Left forelimb (tissue), 1 donor: ENCODE data around the gene IGHMBP2.

Experiments used
- DNase-seq: peaks from one replicate; pipeline ENCODE4 v3.0.0-alpha.2; 2018; ENCODE audit warnings: low spot score

The IGHMBP2 gene

DNA sequence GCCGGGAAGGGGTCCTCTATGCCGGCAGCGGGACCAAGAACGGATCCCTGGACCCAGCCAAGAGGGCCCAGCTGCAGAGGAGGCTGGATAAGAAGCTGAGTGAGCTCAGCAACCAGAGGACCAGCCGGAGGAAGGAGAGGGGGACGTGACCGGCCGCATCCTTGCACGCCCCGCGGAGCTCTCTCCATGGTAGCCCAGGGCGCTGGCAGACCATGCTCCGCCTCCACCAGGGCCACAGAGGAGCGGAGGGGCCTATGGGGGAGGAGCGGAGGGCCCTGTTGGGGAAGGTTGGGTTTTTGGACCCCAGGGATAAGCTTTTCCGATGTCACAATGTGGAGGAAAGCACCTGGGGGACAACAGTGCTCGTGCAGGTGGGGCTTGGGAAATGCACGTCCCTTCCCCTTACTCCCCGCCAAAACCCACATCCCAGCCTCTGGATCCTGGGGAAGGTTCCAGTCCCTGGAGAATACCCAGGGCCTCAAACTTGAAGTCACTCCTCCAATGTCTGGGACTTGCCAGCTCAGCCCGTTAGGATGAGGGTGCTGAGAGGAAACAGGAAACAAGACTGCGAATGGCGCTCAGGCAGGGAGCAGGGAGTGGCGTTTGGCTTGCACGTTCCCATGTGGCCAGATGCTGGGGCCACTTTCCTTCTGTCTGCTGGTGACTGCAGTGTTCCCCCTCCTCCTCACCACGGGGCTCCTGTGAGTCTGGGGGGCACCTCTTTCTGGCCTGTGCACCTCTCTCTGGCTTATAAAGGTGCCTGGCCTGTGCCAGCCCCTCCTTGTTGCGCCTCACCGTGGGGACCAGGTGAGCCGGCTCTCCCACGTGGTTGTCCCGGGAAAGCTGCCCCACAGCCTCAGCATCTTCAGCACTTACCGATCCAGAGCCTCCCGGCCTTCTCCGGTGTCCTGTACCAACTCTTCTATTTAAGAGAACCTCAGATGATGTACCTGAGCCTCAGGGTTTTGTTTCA lies 36.2 kb downstream of the IGHMBP2 start:
- DNase-seq: no peak

DNA sequence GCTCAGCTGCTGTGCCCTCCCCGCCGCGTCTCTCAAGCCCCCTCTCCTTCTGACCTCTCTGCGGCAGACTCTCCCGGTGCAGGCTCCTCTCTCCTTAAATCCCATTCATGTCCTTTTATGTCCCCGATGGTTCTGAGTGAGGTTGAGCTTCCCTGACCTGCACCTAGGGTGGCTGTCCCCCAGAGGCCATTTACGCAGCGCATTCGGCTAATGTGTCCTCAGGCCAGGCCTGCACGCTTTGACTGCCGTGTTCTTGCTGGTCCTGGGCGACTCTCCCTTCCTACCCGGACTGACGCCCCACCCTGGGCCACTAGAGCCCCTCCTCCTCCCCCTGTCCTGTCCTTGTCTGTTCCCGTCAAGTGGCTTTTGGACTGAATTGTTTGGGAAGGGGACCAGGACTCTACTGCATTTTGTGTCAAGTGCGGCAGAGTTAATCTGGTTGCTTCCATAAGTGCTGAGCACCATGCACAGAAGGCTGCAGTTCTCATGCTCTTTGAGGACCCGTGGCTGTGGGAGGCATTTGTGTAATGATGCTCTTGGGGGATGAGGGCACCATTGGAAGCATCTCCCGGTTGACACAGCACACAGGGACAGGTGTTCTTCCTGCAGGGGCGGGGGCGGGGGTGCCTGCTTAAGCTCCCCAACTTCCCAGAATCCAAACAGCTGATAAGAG lies 37.1 kb downstream of the IGHMBP2 start:
- no peak for DNase-seq

DNA sequence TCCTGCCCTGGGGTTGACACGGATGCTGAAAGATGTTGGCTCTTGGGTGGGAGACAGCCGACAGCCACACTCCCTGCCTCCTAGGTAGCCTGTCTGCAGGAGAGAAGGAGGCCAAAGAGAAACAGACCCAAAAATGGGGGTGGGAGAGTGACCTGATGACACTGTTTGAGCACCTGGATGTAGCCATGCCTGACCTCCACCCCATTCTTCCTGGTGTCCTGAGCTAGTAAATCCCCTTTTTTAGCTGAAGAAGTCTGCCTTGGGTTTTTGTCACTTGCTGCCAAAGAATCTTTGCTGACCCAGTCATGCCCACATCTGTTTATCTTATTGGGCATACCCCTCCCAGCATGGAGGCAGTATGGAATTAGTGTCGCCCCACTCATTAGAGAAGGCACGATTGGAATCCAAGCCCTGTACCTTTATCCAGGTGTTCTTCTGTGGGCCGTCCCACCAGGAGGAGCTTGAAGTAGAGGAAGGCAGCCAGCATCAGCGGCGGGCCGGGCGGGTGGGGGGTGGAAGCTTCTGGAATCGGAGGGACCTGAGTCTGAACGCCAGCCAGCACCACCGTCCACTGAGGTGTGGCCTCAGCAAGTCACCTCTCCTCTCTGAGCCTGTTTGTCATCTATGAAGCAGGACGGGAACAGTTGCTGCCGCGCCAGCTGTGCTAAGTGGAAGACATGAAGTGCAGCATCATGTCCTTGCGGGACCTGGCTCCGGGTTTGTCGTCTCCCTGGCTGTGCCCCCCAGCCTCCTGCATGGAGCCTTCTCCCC lies 37.8 kb downstream of the IGHMBP2 start:
- no peak for DNase-seq

DNA sequence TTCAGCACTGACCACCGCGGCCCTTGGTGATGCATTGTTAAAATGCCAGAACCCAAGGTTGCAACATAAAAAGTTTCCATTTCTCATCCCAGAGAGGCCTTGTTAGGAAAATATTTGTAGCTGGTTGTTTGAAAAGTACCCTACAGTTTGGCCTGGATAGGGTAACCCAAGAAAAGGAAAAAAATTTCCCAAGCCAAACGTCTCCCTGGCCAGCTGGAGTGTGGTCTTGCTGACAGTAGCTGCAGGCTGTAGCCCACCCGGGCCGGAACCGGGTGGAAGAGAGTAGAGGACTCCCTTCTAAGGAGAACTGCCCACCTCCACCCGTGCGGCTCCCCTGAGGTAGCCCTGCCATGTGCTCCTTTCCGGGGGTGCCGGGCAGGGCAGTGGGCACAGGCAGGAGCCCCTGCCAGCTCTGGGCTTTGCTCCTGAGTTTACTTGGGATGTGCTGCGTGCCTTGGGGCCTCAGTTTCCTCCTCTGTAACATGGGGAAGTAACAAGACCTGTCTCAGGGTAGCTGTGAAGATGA lies 38.5 kb downstream of the IGHMBP2 start:
- DNase-seq: no peak

DNA sequence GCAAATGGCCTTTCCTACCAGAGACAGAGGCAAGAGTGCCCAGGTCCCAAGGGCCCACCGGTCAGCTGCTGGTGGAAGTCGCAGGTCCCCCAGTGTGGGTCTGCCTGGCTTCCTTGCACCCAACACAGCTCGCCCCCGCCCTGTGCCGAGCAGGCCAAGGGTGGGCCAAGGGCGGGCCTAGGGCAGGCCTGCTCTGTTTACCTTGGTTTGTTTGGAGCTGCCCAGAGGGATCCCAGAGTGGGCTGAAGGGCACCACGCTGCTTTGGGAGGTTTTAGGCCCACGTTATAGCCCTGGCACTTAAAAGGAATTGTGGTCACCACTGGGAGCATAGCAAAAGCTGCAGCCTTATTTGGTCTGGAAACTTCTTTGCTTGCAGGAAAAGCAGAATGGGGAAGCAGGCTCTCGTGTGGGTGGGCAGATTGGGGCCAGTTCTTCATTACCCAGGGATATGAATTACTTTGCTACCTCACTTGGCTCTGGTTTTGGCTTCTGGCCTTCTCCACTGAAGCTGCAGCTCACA lies 39.1 kb downstream of the IGHMBP2 start:
- DNase-seq: no peak

DNA sequence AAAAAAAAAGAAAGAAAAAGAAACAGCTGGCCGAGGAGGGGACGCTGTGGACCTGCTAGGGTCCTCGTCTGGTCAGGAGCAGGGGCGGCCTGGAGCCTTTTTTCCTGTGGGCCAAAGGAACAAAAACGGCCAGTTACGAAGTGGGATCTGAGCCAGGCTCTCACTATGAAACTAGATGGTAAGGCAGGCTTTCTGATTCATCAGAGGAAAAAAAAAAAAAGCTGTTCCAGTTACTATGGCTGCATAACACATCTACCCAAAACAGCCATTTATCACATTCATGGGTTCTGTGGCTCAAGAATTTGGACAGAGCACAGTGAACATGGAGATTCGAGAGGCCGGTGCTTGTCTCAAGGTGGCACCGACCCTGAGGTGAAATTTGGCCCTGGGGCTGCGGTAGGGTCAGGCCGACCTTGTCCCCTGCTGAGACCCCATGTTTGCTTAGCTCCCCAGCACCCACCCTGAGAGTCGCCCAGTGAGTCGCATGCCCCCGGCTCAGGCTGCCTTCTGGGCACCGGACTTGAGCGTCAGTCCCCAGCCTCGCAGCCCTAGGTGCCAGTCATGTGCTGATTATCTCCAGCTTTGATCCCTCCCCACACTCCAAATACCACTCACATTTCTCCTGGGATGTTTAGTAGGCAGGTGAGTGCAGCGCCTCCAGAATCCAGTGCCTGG lies 42.9 kb downstream of the IGHMBP2 start:
- no peak for DNase-seq

DNA sequence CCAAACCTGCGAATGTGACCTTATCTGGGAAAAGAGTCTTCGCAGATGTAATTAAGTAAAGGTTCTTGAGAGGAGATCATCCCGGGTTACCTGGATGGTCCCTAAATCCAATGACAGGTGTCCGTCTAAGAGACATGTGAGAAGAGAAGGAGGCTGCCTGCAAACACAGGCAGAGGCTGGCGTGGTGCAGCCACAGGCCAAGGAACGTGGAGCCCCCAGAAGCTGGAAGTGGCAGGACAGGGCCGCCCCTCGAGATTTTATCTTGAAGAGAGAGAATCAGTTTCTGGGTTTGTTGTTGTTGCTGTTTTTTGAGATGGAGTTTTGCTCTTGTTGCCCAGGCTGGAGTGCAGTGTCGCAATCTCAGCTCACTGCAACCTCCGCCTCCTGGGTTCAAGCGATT lies 43.5 kb downstream of the IGHMBP2 start:
- no peak for DNase-seq

DNA sequence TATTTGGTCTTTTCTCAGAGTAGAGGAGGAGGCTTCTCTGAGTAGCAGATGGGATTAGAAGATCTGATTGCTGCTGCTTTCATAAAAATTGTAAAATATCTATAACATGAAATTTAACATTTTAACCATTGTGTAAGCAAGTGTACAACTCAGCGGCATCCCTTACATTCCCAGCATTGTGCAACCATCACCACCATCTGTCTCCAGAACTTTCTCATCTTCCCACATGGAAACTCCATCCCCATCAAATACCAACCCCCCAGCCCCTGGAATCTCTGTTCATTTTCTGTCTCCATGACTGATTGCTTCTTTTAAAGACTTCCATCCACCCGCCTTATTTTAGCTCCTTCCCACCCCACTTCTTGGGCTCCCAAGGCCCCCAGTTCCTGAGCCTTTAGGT lies 44.8 kb downstream of the IGHMBP2 start:
- DNase-seq: no peak

DNA sequence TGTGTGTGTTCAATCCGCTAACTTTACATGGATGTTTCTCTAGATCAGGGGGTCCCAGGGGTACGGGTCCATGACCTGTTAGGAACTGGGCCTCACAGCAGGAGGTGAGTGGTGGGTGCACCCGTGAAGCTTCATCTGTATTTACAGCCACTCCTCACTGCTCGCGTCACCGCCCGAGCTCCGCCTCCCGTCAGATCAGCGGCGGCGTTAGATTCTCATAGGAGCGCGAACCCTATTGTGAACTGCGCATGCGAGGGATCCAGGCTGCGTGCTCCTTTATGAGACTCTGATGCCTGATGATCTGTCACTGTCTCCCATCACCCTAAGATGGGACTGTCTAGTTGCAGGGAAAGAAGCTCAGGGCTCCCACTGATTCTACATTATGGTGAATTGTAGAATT lies 45.2 kb downstream of the IGHMBP2 start:
- DNase-seq: no peak

DNA sequence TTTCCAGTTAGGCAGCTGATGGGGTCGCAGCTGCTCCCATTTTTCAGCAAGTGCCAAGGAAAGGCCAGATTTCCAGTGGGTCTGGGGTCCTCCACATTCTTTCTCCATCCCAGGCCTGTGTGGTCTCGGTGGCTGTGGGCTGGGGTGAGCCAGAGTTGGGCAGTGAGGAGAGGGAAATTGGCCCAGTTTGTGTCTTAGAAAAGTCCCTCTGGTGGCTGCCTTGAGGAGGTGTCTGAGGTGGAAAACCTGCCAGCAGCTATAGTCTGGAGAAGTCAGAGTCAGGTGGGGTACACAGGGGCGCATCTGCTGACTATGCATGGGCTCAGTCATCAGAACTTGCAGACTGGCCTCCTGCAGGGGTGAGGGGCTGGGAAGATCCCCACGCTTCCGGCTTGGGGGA lies 46.6 kb downstream of the IGHMBP2 start:
- no peak for DNase-seq

DNA sequence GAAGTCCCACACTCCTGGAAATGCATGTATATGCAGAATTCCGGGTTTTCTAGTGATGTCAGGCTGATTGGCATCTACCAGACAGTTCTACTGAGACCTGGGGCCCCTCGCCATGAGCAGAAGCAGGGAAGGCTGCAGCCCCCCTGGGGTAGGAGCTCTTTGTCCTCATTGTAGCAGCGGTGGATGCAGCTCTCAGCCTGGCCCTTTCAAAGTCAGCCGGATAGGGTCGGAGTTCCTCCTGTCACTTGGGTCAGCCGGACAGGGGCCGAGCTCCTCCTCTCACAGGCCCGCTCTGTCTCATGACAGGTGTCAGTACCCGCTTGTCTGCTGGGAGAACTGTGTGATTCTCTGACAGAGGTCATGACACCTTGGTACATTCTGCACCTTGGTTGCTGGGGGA lies 47.1 kb downstream of the IGHMBP2 start:
- DNase-seq: no peak

DNA sequence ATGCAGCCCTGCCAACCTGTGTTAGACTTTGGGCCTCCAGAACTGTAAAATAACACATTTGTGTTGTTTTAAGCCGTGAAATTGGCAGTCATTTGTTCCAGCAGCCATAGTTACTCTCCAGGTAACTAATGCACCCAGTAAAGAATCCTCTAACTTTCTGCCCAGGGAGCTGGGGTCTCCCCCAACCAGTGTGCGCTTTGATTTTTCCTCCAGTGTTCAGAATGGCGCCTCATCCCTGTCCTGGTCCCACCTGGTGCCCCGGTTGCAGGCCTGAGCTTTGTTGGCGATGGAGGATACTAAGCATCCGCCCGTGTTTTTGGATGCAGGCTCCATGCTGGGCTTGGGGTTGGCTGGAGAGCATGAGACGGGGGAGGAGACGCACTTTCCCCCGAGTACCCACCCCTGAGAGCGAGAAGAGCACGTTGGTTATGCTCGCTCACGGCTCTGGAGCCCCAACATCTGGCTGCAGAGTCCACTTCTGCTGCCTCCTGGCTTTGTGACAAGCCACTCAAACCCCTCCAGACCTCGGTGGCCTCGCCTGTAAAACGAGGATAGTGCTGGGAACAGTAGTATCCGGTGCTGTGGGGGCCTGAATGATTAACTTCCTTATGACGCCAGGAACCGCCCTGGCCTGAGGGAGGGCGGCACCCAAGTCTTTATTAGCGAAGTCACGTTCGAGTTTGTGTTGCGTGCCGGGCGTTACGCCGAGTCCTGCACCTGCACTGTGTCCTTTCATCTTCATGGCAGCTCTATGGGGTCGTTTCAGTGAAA lies 51.3 kb downstream of the IGHMBP2 start:
- no peak for DNase-seq

DNA sequence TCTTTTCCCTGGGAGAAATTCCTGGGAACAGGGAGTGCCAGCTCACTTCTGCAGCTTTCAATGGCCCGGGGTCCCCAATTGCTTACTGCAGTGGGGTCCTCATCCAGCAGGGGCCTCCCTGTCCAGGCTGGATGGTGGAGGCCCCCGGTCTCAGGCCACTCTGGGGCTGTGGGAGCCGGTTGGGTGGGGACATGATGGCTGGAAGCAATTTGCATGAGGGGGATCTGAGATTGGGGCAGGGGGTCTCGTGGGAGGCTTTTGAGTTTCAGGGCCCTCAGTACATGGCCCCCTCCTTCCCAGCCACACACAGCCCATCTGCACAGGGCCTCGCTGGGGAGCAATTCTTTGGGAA lies 51.9 kb downstream of the IGHMBP2 start:
- no peak for DNase-seq

DNA sequence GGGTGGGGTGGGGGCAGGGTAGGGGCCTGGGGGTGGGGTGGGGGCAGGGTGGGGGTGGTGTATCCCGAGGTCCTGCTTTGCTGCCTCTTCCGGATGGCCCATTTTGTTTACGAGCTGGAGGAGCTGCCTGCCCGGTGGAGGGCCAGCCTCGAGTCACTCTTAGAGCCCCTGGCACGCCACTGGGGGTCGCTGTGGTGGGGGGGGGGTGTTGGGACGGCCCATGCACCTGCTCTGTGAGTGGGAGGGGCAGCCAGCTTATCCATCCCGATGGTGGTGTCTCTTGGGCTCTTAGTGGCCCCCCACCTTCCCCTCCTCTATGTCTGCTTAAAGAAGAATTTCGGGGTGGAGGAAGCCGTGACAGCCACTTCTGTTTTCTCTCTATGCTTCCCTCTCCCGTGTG lies 52.5 kb downstream of the IGHMBP2 start:
- no peak for DNase-seq

DNA sequence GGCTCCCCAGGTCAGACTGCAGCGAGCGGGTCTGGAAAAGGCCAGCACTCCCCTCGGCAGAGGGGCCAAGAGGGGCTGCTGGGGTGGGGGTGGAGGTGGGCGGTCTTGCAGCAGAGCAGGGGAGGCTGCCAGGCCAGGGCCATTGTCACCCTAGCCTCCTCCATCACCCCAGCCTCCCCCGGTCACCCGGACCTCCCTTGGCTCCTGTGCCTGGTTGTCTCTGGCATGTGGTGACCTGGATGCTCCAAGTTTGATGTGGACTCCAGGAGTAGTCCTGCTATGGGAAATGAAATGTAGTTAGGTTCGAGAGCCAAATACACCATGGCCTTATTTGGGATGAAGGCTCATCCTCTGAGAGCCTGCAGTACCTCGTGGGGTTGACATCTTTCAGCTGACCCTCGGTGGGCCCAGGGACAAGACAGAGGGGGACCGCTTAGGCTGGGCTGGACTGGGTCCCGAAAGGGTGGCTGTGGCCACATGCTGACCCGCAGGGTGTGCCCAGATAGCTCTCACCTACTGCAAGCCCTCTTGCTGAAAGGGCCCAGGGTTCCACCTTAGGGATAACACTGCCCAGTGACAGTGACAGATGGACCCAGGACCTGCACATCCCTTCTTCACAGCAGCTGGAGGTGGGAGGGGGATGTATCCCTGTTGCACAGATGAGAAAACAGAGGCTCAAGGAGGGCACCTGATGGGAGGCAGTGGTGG lies 53.0 kb downstream of the IGHMBP2 start:
- DNase-seq: no peak

DNA sequence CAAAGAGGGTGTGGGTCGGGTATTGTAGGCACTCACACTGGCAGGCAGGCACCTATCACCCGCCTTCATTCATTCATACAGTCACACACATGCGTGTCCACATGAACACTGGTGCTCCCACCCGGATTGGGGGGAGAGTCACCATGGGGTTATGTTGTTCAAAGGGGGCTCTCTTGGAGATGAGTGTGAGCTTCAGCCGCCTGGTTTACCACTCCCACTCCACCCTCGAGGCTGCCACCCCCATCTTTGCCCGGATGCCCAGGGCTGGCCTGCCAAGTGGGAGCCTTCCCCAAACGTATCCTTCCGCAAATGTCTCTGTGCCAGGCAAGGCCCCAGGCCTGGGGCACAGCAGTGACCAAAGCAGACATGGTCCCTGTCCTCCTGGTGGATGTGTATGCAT lies 54.5 kb downstream of the IGHMBP2 start:
- DNase-seq: no peak

DNA sequence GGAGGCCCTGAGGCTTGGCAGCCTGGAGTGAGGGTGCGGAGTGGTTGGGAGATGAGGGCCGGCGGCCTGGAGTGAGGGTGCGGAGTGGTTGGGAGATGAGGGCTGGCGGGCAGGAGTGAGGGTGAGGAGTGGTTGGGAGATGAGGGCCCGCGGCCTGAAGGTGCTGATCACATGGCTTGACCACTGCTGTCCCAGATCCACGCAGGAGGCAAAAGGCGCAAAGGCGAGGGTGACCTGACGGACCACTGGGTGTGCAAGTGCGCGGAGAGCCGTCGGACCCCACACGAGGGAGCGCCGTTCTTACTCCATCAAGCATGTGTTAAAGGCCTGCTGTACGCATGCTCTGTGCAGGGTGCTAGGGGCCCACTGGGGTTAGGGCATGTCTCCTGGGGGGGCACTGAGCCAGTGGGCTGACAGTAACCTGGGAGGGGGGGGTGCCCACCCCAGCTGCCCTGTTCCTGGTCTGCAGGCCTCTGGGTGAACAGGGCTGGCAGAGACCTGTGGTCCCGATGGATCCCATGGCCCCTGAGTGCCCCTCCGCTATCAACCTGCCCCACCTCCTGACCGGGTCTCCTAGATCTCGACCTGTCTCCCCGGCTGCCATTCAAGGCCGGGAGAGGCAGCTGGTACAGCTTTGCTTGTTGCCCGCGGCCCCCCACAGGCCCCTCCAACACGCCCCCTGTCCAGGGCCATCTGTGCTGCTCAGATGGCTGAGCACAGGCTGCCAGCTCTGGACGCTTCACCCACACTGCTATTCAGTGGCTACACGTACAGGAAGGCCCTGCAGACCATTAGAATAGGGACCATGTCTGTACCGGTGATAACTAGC lies 56.0 kb downstream of the IGHMBP2 start:
- no peak for DNase-seq

DNA sequence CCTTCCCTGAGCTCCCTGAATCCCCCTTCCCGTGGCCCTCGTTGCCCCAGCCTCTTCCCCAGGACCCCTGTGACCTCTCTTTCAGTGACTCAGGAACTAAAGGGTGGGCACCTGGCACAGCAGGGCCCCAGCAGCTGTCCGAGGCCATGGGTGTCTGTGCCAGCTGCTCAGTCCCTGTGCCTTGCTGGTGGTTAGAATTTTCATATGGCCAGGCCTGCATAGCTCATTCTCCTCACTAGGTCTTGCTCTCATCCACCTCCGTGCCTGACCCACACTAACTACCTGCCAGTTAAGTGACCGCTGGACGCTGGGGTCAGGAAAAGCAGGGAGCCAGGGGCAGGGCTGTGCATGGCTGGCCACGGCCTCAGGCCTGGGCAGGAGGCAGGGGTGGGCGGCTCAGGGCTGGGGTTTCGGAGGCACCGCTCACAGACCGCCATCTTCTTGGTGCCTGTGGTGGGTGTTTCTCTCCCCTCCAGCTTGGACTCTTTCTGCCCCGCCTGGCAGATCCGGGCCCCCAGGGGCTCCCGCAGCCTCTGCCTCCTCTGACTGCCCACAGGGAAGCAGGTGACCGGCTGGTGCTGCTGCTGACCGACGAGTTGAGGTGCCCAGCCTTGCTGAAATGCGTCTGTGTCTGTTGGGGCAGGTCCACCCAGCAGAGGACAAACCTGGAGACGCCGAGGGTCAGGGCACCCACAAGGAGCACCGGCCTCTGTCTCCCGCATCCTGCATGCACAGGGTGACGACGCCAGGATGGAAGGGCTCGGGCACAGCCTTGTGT lies 56.8 kb downstream of the IGHMBP2 start:
- DNase-seq: no peak

DNA sequence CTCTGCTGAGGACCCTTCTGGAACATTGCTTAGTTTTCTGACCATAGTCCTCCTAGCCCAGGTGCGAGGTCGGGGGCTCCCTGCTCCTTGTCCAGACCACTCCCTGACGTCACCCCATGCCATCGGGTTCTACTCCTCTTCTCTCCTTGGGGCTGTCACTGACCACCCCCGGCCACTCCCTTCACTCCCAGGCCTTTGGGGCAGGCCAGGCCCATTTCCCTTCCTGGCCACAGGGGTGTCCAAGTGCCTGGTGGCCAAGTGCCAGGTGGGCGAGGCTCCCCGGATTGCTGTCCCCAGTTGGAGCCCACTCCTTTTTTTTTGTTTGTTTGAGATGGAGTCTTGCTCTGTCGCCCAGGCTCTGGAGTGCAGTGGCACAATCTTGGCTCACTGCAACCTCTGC lies 57.6 kb downstream of the IGHMBP2 start:
- no peak for DNase-seq
